ENCODE results near the gene THSD4.
"Not testable (repeated sequence)": the region's sequence is repeated elsewhere in the genome, so short reads cannot be mapped to it uniquely, and the experiment has no call there.

The THSD4 gene

GRCh38 chr15:71125831-71126450 lies 10.7 kb downstream of the THSD4 start:
- H3K4me3 ChIP-seq (ENCODE audit: low read length): no peak overlapping the region
- no peak overlapping the region for H3K9ac ChIP-seq (ENCODE audit: low read depth, low read length)
- H3K4me1 ChIP-seq (ENCODE audit: control insufficient read depth, insufficient read depth, low read length): peaks cover 19% of the 10 kb centered on the region
- no peaks in the 10 kb centered on the region for H3K9me3 ChIP-seq (replicated peaks; ENCODE audit: low read length)
- no peaks in the 10 kb centered on the region for H3K27me3 ChIP-seq (ENCODE audit: control insufficient read depth, insufficient read depth, low read length)
- peak overlapping the region; percentile 32 for H3K4me2 ChIP-seq (ENCODE audit: low read length)
- H3K36me3 ChIP-seq (ENCODE audit: insufficient read depth, low read length): peaks cover 3% of the 10 kb centered on the region

GRCh38 chr15:71127083-71127482 lies 11.8 kb downstream of the THSD4 start:
- H3K9ac ChIP-seq (ENCODE audit: low read depth, low read length): no peak overlapping the region
- H3K4me1 ChIP-seq (ENCODE audit: control insufficient read depth, insufficient read depth, low read length): peaks cover 28% of the 10 kb centered on the region
- no peak overlapping the region for H3K4me3 ChIP-seq (ENCODE audit: low read length)
- no peaks in the 10 kb centered on the region for H3K27me3 ChIP-seq (ENCODE audit: control insufficient read depth, insufficient read depth, low read length)
- peaks cover 3% of the 10 kb centered on the region for H3K36me3 ChIP-seq (ENCODE audit: insufficient read depth, low read length)
- H3K9me3 ChIP-seq (replicated peaks; ENCODE audit: low read length): no peaks in the 10 kb centered on the region
- H3K4me2 ChIP-seq (ENCODE audit: low read length): no peak overlapping the region

GRCh38 chr15:71128159-71128558 lies 12.9 kb downstream of the THSD4 start:
- not testable (repeated sequence) for H3K36me3 ChIP-seq (ENCODE audit: insufficient read depth, low read length); H3K27me3 ChIP-seq (ENCODE audit: control insufficient read depth, insufficient read depth, low read length); H3K4me3 ChIP-seq (ENCODE audit: low read length); H3K9ac ChIP-seq (ENCODE audit: low read depth, low read length); H3K4me2 ChIP-seq (ENCODE audit: low read length); H3K9me3 ChIP-seq (replicated peaks; ENCODE audit: low read length)
- peaks cover 38% of the 10 kb centered on the region for H3K4me1 ChIP-seq (ENCODE audit: control insufficient read depth, insufficient read depth, low read length)

- peaks cover 43% of the 10 kb centered on the region for H3K4me1 ChIP-seq (ENCODE audit: control insufficient read depth, insufficient read depth, low read length)
- H3K36me3 ChIP-seq (ENCODE audit: insufficient read depth, low read length): no peaks in the 10 kb centered on the region
- no peaks in the 10 kb centered on the region for H3K9me3 ChIP-seq (replicated peaks; ENCODE audit: low read length)
- H3K4me3 ChIP-seq (ENCODE audit: low read length): no peak overlapping the region
- no peak overlapping the region for H3K9ac ChIP-seq (ENCODE audit: low read depth, low read length)
- H3K4me2 ChIP-seq (ENCODE audit: low read length): no peak overlapping the region
- H3K27me3 ChIP-seq (ENCODE audit: control insufficient read depth, insufficient read depth, low read length): no peaks in the 10 kb centered on the region
Measured at GRCh38 chr15:71128939-71129562, 13.8 kb downstream of the THSD4 start.

GRCh38 chr15:71129669-71130068 lies 14.4 kb downstream of the THSD4 start:
- Histone ChIP-seq H3K36me3 (ENCODE audit: insufficient read depth, low read length) (no peaks in the 10 kb centered on the region), H3K9ac (ENCODE audit: low read depth, low read length) (no peak overlapping the region), H3K4me3 (ENCODE audit: low read length) (no peak overlapping the region), H3K27me3 (ENCODE audit: control insufficient read depth, insufficient read depth, low read length) (no peaks in the 10 kb centered on the region), H3K9me3 (replicated peaks; ENCODE audit: low read length) (no peaks in the 10 kb centered on the region), H3K4me1 (ENCODE audit: control insufficient read depth, insufficient read depth, low read length) (peaks cover 46% of the 10 kb centered on the region), H3K4me2 (ENCODE audit: low read length) (no peak overlapping the region)

GRCh38 chr15:71131601-71132362 lies 16.5 kb downstream of the THSD4 start:
- no peak overlapping the region for H3K9ac ChIP-seq (ENCODE audit: low read depth, low read length)
- no peaks in the 10 kb centered on the region for H3K9me3 ChIP-seq (replicated peaks; ENCODE audit: low read length)
- peaks cover 50% of the 10 kb centered on the region for H3K4me1 ChIP-seq (ENCODE audit: control insufficient read depth, insufficient read depth, low read length)
- H3K4me3 ChIP-seq (ENCODE audit: low read length): no peak overlapping the region
- peak overlapping the region; percentile 3 for H3K4me2 ChIP-seq (ENCODE audit: low read length)
- no peaks in the 10 kb centered on the region for H3K27me3 ChIP-seq (ENCODE audit: control insufficient read depth, insufficient read depth, low read length)
- no peaks in the 10 kb centered on the region for H3K36me3 ChIP-seq (ENCODE audit: insufficient read depth, low read length)

- Histone ChIP-seq H3K9ac (ENCODE audit: low read depth, low read length) (no peak overlapping the region), H3K4me3 (ENCODE audit: low read length) (no peak overlapping the region), H3K27me3 (ENCODE audit: control insufficient read depth, insufficient read depth, low read length) (no peaks in the 10 kb centered on the region), H3K36me3 (ENCODE audit: insufficient read depth, low read length) (no peaks in the 10 kb centered on the region), H3K4me2 (ENCODE audit: low read length) (no peak overlapping the region), H3K9me3 (replicated peaks; ENCODE audit: low read length) (no peaks in the 10 kb centered on the region), H3K4me1 (ENCODE audit: control insufficient read depth, insufficient read depth, low read length) (peaks cover 56% of the 10 kb centered on the region)
Measured at GRCh38 chr15:71133747-71134472, 18.6 kb downstream of the THSD4 start.

- peak overlapping the region; percentile 43 for H3K9ac ChIP-seq (ENCODE audit: low read depth, low read length)
- H3K27me3 ChIP-seq (ENCODE audit: control insufficient read depth, insufficient read depth, low read length): no peaks in the 10 kb centered on the region
- no peaks in the 10 kb centered on the region for H3K36me3 ChIP-seq (ENCODE audit: insufficient read depth, low read length)
- no peaks in the 10 kb centered on the region for H3K9me3 ChIP-seq (replicated peaks; ENCODE audit: low read length)
- no peak overlapping the region for H3K4me3 ChIP-seq (ENCODE audit: low read length)
- H3K4me1 ChIP-seq (ENCODE audit: control insufficient read depth, insufficient read depth, low read length): peaks cover 46% of the 10 kb centered on the region
- H3K4me2 ChIP-seq (ENCODE audit: low read length): peak overlapping the region; percentile 52
Measured at GRCh38 chr15:71136159-71136783, 21.0 kb downstream of the THSD4 start.

- H3K4me1 ChIP-seq (ENCODE audit: control insufficient read depth, insufficient read depth, low read length): peaks cover 39% of the 10 kb centered on the region
- peak overlapping the region; percentile 43 for H3K9ac ChIP-seq (ENCODE audit: low read depth, low read length)
- no peaks in the 10 kb centered on the region for H3K27me3 ChIP-seq (ENCODE audit: control insufficient read depth, insufficient read depth, low read length)
- H3K4me2 ChIP-seq (ENCODE audit: low read length): peak overlapping the region; percentile 52
- no peak overlapping the region for H3K4me3 ChIP-seq (ENCODE audit: low read length)
- no peaks in the 10 kb centered on the region for H3K9me3 ChIP-seq (replicated peaks; ENCODE audit: low read length)
- peaks cover 1% of the 10 kb centered on the region for H3K36me3 ChIP-seq (ENCODE audit: insufficient read depth, low read length)
Measured at GRCh38 chr15:71136793-71137518, 21.7 kb downstream of the THSD4 start.

- H3K4me3 ChIP-seq (ENCODE audit: low read length): no peak overlapping the region
- H3K9me3 ChIP-seq (replicated peaks; ENCODE audit: low read length): no peaks in the 10 kb centered on the region
- H3K4me2 ChIP-seq (ENCODE audit: low read length): no peak overlapping the region
- H3K4me1 ChIP-seq (ENCODE audit: control insufficient read depth, insufficient read depth, low read length): peaks cover 27% of the 10 kb centered on the region
- H3K36me3 ChIP-seq (ENCODE audit: insufficient read depth, low read length): peaks cover 10% of the 10 kb centered on the region
- no peak overlapping the region for H3K9ac ChIP-seq (ENCODE audit: low read depth, low read length)
- no peaks in the 10 kb centered on the region for H3K27me3 ChIP-seq (ENCODE audit: control insufficient read depth, insufficient read depth, low read length)
Measured at GRCh38 chr15:71138473-71138872, 23.2 kb downstream of the THSD4 start.

Measured in skeletal muscle satellite cell (primary cell).